SK-N-SH treated with all-trans-retinoic acid at 6 μM for 48 hours (cell line): ENCODE measurements around the gene ITPA.

ENCODE experiments used
- CSDC2 ChIP-seq: fragments of 250-450 bp; sonication (Bioruptor Pico); IDR thresholded peaks from 2 replicates; pipeline ENCODE4 v1.5.0; 2020; ENCODE audit warnings: mild to moderate bottlenecking, moderate library complexity
- RARB ChIP-seq: fragments of 250-450 bp; sonication (Bioruptor Pico); IDR thresholded peaks from 2 replicates; pipeline ENCODE4 v1.8.0; 2021; ENCODE audit warnings: mild to moderate bottlenecking, moderate library complexity

- TF ChIP-seq RARB (CRISPR knock-in tag) (no peak), CSDC2 (CRISPR knock-in tag) (no peak)
Observed at GRCh38 chr20:3273371-3273770, 64.1 kb downstream of the ITPA start.
